Muscle of leg (tissue), 11 donors: ENCODE data around the gene ZNF407. TPM values are rescaled to one million over a fixed set of nuclear protein-coding genes. Genes with fewer than 3 reads are reported as not detected.

Experiments used
- DNase-seq: peaks from one replicate; pipeline ENCODE4 v3.0.0; 2013
- H3K27ac ChIP-seq: one replicate; pipeline ENCODE4 v1.5.1; 2013; ENCODE audit warnings: mild to moderate bottlenecking, low read length, control low read depth
- H3K27me3 ChIP-seq: one replicate; pipeline ENCODE4 v1.6.1; 2013; ENCODE audit warnings: low read length; ENCODE audit not compliant: control insufficient read depth, insufficient read depth
- H3K36me3 ChIP-seq: one replicate; pipeline ENCODE4 v1.6.1; 2013; ENCODE audit warnings: low read length; ENCODE audit not compliant: control insufficient read depth, insufficient read depth
- H3K4me1 ChIP-seq: one replicate; pipeline ENCODE4 v1.6.1; 2013; ENCODE audit warnings: low read length; ENCODE audit not compliant: control insufficient read depth, insufficient read depth
- H3K4me3 ChIP-seq: one replicate; pipeline ENCODE4 v1.5.1; 2013; ENCODE audit warnings: low read length, control low read depth
- H3K9me3 ChIP-seq: replicated peaks from 2 replicates; pipeline ENCODE4 v1.6.1; 2013; ENCODE audit warnings: low read depth, low read length; ENCODE audit not compliant: control insufficient read depth
- WGBS: methylation state at CpG from one replicate; pipeline ENCODE4 v1.1.5; 2013; ENCODE audit warnings: missing lambda C conversion rate; ENCODE audit not compliant: insufficient coverage; 5-methylcytosine and 5-hydroxymethylcytosine counted together
- polyA plus RNA-seq, 8 donors: library from polyadenylated mRNA; unstranded; fragments of 120-200 nt; gene quantifications; one replicate each; pipeline versions ENCODE4 v1.2.1 to v1.2.3, GENCODE V29; 2013; ENCODE audit warnings: inconsistent platforms in 1 of 8, low replicate concordance in 1 of 8; ENCODE audit not compliant: insufficient read length in 8 of 8, insufficient read depth in 1 of 8
- total RNA-seq: library from RNA; stranded (reverse); fragments of 120-200 nt; gene quantifications from one replicate; pipeline ENCODE4 v1.2.4, GENCODE V29; 2013

Gene ZNF407
- total and polyA plus RNA-seq, 9 donors = 5.3 to 10.7 (median 6.4) TPM

- no peaks in the 10 kb centered on the region for H3K9me3 ChIP-seq
- DNase-seq = peak; percentile 16
- no peak overlapping the region for H3K27ac ChIP-seq
- WGBS = 77% methylated on average over 4 of the region's 6 CpGs
- no peaks in the 10 kb centered on the region for H3K36me3 ChIP-seq
- no peaks in the 10 kb centered on the region for H3K4me1 ChIP-seq
- H3K4me3 ChIP-seq = no peak overlapping the region
- H3K27me3 ChIP-seq = no peaks in the 10 kb centered on the region
Measured at GRCh38 chr18:74661691-74662090, 64.0 kb downstream of the ZNF407 start.

GRCh38 chr18:74662622-74663021, 65.0 kb downstream of the ZNF407 start:
- Histone ChIP-seq H3K9me3 (no peaks in the 10 kb centered on the region), H3K27ac (no peak overlapping the region), H3K36me3 (no peaks in the 10 kb centered on the region), H3K4me1 (no peaks in the 10 kb centered on the region), H3K4me3 (no peak overlapping the region), H3K27me3 (no peaks in the 10 kb centered on the region)
- no CpG with 5 or more reads among the region's 2 CpGs for WGBS
- DNase-seq = no peak

DNA sequence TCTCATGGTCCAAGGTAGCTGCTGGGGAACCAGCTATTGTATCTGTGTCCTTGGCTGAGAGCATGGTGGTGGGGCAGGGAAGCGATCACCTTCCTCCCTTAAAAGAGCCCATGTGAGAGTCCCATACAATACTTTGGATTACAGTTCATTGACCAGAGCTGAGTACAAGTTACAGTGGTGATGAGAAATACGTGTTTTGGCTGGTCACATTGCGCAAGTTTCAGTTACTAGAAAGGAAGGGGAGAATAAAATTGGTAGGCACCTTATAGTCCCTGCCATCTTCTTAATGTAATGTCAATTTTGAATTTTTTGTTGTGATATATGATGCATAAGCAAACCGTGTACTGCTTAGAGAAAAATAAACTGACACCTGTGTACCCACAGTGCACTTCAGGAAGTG, 67.7 kb downstream of the ZNF407 start:
- Histone ChIP-seq H3K36me3 (no peaks in the 10 kb centered on the region), H3K27me3 (no peaks in the 10 kb centered on the region), H3K9me3 (no peaks in the 10 kb centered on the region), H3K4me1 (no peaks in the 10 kb centered on the region), H3K27ac (no peak overlapping the region), H3K4me3 (no peak overlapping the region)
- WGBS = 100% methylated on average over 1 of the region's 4 CpGs
- no peak for DNase-seq

GRCh38 chr18:74665905-74666304, 68.2 kb downstream of the ZNF407 start:
- no peak for DNase-seq
- 90% methylated on average over 9 of the region's 9 CpGs for WGBS
- no peaks in the 10 kb centered on the region for H3K27me3 ChIP-seq
- H3K9me3 ChIP-seq = no peaks in the 10 kb centered on the region
- no peaks in the 10 kb centered on the region for H3K36me3 ChIP-seq
- no peak overlapping the region for H3K4me3 ChIP-seq
- H3K4me1 ChIP-seq = no peaks in the 10 kb centered on the region
- H3K27ac ChIP-seq = no peak overlapping the region

DNA sequence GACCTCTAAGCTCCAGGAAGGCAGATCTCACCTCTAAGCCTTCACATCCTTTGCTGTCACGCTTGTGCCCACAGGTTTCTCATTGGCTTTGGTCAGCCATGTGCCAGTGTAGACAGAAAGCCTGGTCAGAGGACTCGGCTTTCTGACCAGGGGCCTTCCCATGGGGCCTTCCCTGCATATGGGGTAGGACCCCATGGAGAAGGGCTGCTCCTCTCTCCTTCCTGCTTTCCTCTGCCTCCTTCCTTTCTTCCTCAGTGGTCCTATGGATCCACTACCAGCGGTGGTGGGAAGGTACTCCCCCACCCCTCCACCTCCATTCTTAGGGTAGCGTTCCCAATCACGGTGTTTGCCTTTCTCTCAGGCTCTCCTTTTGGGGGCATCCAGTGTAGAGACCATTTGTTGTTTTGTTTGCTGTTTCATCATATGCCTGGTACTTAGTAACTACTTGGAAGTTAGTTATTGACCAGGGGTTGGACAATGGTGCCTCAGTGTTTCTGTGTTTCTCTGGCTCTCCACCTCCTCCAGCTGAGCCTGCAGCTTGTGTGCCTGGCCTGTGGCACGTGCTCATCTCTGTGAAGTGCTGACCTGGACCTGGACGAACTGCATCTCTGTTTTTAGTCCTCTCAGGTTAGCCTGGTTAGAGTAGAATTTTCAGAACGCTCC, 71.6 kb downstream of the ZNF407 start:
- no peaks in the 10 kb centered on the region for H3K27me3 ChIP-seq
- H3K36me3 ChIP-seq = no peaks in the 10 kb centered on the region
- 83% methylated on average over 2 of the region's 8 CpGs for WGBS
- no peak for DNase-seq
- H3K4me3 ChIP-seq = no peak overlapping the region
- H3K4me1 ChIP-seq = no peaks in the 10 kb centered on the region
- no peak overlapping the region for H3K27ac ChIP-seq
- no peaks in the 10 kb centered on the region for H3K9me3 ChIP-seq

DNA sequence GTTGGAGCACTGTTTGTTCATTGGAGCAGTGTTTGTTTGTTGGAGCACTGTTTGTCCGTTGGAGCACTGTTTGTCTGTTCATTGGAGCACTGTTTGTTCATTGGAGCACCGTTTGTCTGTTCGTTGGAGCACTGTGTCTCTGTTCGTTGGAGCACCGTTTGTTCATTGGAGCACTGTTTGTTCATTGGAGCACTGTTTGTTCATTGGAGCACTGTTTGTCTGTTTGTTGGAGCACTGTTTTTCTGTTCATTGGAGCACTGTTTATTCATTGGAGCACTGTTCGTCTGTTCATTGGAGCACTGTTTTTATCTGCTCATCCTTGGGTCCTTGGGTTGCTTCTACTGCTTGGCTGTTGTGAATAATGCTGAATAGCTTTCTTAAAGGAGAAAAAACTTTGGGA, 74.7 kb downstream of the ZNF407 start:
- H3K4me1 ChIP-seq = no peaks in the 10 kb centered on the region
- no peak overlapping the region for H3K27ac ChIP-seq
- no peak overlapping the region for H3K4me3 ChIP-seq
- no peaks in the 10 kb centered on the region for H3K27me3 ChIP-seq
- DNase-seq = no peak
- H3K36me3 ChIP-seq = peaks cover 5% of the 10 kb centered on the region
- peaks cover 6% of the 10 kb centered on the region for H3K9me3 ChIP-seq
- 84% methylated on average over 5 of the region's 6 CpGs for WGBS

GRCh38 chr18:74674487-74674886, 76.8 kb downstream of the ZNF407 start:
- Histone ChIP-seq H3K4me1 (no peaks in the 10 kb centered on the region), H3K27me3 (no peaks in the 10 kb centered on the region), H3K27ac (no peak overlapping the region), H3K4me3 (no peak overlapping the region), H3K9me3 (peaks cover 12% of the 10 kb centered on the region), H3K36me3 (peaks cover 9% of the 10 kb centered on the region)
- DNase-seq = no peak
- WGBS = no CpG with 5 or more reads among the region's 2 CpGs

- H3K27ac ChIP-seq = no peak overlapping the region
- no peak overlapping the region for H3K4me3 ChIP-seq
- peaks cover 2% of the 10 kb centered on the region for H3K4me1 ChIP-seq
- H3K27me3 ChIP-seq = no peaks in the 10 kb centered on the region
- DNase-seq = no peak
- no CpG with 5 or more reads among the region's 6 CpGs for whole genome bisulfite sequencing
- peaks cover 9% of the 10 kb centered on the region for H3K36me3 ChIP-seq
- peaks cover 12% of the 10 kb centered on the region for H3K9me3 ChIP-seq
Measured at GRCh38 chr18:74679006-74679678, 81.5 kb downstream of the ZNF407 start.

DNA sequence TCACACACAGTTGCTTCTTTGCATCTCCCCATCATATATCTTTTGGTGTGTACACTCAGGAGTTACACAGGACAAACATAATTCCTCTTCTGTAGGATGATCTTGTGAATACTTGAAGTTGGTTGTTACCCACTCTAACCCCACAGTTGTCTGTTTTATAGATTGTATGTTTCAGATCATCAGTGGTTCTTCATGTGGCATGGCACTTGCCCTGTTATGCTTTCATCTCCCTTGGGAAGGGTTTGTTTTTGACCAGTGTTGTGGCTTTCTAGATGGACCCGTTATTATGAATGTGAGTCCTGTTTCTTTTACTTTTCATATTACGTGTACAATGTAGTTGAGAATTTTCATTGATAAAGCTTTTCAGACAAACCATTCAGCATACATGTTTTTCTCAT, 82.0 kb downstream of the ZNF407 start:
- Histone ChIP-seq H3K4me3 (no peak overlapping the region), H3K9me3 (peaks cover 12% of the 10 kb centered on the region), H3K27ac (no peak overlapping the region), H3K4me1 (peaks cover 2% of the 10 kb centered on the region), H3K36me3 (peaks cover 9% of the 10 kb centered on the region), H3K27me3 (no peaks in the 10 kb centered on the region)
- no CpG with 5 or more reads among the region's 2 CpGs for WGBS
- no peak for DNase-seq

DNA sequence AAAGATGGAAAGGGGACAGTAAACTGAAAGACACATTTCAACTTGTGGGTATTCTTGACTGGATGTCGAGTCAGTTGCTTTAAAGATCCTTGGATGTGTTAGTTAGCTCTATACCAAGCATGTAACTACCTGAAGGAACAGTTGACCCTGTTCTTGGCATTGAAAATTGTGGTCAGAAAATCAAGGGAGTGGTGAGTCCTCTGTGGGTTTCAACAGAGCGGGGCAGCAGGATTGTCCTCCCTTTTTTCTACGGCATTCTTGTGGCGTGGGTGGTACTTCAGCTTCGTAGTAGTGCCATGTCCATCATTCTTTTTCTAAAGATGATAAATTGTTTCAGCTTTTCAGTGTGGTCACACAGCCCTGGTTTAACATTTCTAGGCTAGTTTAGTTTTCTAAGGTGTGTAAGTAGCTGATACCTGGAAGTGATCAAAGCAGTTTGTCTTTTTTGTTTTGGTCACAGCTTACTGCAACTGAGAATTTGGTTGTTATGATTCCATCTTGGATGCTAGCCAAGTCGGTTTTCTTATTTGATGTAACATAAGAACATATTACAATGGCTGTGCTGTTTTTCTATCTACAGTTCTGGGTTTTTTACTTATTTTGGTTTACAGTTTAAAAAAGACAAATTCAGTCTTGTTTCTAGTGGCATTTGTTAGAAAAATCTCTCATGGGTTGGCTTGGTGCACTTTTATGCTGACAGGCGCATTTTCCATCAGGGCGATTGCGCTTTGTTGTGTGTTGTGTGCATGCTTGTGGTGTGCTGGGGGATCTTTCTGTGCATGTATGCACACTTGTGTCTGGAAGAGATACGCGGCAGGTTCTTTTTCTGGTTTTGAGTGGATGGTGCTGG, 84.7 kb downstream of the ZNF407 start:
- Histone ChIP-seq H3K27ac (no peak overlapping the region), H3K9me3 (peaks cover 6% of the 10 kb centered on the region), H3K4me3 (no peak overlapping the region), H3K36me3 (peaks cover 4% of the 10 kb centered on the region), H3K4me1 (peaks cover 2% of the 10 kb centered on the region), H3K27me3 (no peaks in the 10 kb centered on the region)
- WGBS = 65% methylated on average over 5 of the region's 11 CpGs
- DNase-seq = peak; percentile 12
